Middle frontal gyrus (tissue), 1 donor: ENCODE measurements around the gene GCDH.
A peak's percentile ranks its signal among the peaks of the same experiment; 100 is the strongest.

Source experiments
- DNase-seq: peaks from one replicate; pipeline ENCODE4 v3.0.0-alpha.2; 2015; ENCODE audit warnings: low spot score; ENCODE audit errors: extremely low spot score

The GCDH gene

DNA sequence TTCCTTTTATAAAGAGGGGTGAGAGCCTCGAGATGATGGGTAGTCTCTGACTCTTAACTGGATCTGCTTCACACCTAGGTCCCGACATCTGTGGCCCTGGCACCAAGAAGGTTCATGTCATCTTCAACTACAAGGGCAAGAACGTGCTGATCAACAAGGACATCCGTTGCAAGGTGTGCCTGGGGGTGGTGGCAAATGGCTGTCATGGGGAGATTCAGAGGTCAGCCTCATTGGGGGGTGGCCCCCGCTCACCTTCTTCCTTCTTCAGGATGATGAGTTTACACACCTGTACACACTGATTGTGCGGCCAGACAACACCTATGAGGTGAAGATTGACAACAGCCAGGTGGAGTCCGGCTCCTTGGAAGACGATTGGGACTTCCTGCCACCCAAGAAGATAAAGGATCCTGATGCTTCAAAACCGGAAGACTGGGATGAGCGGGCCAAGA lies 49.0 kb downstream of the GCDH start:
- DNase-seq = no peak

GRCh38 chr19:12940897-12941296 lies 49.9 kb downstream of the GCDH start:
- DNase-seq = no peak

DNA sequence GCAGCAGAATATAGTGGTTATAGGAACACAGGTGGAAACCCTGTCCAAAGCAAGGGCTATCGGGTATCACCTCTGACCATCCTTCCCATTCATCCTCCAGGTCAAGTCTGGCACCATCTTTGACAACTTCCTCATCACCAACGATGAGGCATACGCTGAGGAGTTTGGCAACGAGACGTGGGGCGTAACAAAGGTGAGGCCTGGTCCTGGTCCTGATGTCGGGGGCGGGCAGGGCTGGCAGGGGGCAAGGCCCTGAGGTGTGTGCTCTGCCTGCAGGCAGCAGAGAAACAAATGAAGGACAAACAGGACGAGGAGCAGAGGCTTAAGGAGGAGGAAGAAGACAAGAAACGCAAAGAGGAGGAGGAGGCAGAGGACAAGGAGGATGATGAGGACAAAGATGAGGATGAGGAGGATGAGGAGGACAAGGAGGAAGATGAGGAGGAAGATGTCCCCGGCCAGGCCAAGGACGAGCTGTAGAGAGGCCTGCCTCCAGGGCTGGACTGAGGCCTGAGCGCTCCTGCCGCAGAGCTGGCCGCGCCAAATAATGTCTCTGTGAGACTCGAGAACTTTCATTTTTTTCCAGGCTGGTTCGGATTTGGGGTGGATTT lies 52.6 kb downstream of the GCDH start:
- DNase-seq = no peak

GRCh38 chr19:12944104-12944674 lies 53.2 kb downstream of the GCDH start:
- DNase-seq = no peak

GRCh38 chr19:12945479-12946091 lies 54.6 kb downstream of the GCDH start, which contains the start of gene RAD23A:
RAD23A (plus strand) TSS chr19:12945862; CDS start chr19:12945949, 87 bp downstream.
- peak; percentile 92 for DNase-seq

DNA sequence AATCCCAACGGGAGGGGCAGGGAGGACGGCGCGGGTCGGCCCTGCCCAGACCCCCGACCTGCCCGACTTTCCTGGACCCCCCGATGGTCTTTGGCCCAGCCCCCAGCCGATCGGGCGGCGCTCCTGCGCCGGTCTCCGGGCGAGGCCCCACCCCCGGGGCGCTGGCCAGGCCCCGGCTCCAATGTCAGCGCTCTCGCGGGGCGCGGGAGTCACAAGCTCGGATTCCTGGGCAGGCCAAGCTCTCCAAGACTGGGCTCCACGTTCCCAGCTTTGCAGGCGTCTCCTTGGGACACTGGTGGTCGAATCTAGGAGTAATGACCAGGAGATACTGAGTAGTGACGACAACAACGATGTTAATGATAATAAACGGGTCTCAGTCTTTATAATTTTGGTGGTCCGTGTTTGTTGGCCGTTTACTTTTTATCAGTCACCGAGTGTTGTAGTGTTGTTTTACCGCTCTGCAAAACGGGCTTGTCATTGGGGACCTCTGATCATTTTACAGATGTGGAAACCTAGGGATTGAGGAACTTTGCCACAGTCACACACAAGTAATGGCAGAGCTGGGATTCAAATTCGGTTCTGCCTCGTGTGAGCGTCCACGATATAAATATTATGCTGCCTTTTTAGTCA lies 55.2 kb downstream of the GCDH start:
- DNase-seq = no peak

GRCh38 chr19:12946731-12947496 lies 56.0 kb downstream of the GCDH start:
- no peak for DNase-seq

DNA sequence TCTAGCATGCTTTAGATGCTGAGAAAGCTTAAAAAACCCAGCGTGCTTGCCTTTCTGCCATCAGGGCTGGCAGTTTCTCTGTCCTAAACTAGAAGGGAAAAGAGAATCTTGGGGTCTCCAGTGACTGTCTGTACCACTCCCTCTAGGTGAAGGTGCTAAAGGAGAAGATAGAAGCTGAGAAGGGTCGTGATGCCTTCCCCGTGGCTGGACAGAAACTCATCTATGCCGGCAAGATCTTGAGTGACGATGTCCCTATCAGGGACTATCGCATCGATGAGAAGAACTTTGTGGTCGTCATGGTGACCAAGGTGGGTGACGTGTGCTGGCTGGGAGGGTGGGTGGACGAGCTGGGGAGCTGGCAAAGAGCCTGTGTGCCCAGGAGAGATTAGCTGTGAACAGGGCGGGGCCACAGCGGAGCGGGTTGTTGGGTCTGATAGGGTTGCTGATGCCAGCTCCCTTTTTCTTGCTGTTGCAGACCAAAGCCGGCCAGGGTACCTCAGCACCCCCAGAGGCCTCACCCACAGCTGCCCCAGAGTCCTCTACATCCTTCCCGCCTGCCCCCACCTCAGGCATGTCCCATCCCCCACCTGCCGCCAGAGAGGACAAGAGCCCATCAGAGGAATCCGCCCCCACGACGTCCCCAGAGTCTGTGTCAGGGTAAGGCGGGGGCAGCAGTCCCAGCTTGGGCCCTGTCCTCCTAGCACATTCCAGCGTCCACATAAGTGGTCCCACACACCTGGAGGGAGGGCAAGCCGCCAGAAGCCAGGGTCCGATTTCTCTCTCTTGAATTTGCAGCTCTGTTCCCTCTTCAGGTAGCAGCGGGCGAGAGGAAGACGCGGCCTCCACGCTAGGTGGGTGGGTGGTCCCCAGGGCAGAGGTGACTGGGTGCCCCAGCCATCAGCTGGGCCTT lies 57.0 kb downstream of the GCDH start:
- DNase-seq = no peak

- no peak for DNase-seq
Measured at GRCh38 chr19:12948612-12949362, 57.8 kb downstream of the GCDH start.
